ENCODE results near the gene DUSP22. TPM values are rescaled to one million over a fixed set of nuclear protein-coding genes. Genes with fewer than 3 reads are reported as not detected.

DUSP22 gene
- total RNA-seq, 1 donor from 2014 or later, result 34.9 TPM

DNA sequence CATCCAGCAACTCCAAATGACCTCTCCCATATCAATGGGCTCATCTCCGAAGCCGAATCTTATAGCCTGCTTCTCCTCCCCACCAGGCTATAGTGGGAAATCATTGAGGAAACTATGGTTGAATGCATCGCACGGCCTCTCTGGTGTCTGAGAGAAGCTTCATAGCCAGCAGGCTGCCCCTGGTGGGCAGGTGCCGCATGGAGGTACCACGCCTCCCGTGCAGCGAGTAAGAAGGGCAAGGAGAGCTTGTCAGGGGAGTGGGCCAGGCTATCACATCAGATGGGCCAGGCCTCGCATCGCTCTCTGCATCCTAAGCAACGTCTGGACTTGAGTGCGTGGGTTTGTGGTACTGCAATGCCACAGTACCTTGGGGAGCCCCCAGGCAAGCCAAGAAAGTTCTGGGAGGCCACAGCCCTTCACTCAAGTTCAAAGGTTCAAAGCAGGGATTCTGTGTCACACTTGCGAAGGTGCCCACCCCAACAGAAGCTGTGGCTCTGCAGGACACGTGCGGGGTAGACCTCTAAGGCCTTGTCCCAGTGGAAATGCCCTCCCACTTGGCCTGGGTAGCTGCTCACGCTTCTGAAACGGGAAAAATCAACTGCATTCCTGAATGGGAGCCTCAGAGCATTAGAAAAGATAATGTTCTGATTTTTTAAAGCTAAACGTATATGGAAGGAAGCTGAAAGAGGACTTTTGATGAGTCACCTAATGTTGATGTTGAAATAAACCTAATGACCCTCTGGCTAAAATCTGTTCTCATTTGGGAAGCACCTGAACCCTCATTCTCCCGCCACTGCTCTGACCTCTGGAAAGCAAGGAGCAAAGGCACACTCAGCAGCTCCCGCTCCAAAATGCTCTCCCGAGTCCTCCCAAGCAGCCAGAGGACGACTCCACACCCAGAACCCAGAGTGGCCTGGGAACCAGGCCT is 90.9 kb downstream of the DUSP22 start:
- no peak overlapping the region for H3K27ac Mint-ChIP-seq (ENCODE audit: unreplicated experiment)
- no peak overlapping the region for H3K4me3 ChIP-seq (ENCODE audit: insufficient read depth, low read depth, low read length)
- H3K4me3 Mint-ChIP-seq (ENCODE audit: unreplicated experiment), result no peak overlapping the region
- no peaks in the 10 kb centered on the region for H3K4me1 ChIP-seq (ENCODE audit: insufficient read depth, low read length)
- no peaks in the 10 kb centered on the region for H3K79me2 ChIP-seq (ENCODE audit: insufficient read depth, low read length)
- H3K27me3 Mint-ChIP-seq (ENCODE audit: low read depth, unreplicated experiment), result peaks cover 82% of the 10 kb centered on the region
- FAIRE-seq, result no peak
- no peak overlapping the region for H2AFZ ChIP-seq (ENCODE audit: low read depth, low read length)
- DNase-seq (ENCODE audit: low read depth), result no peak
- H3K36me3 ChIP-seq (ENCODE audit: insufficient read depth, low read length), result no peaks in the 10 kb centered on the region
- no peaks in the 10 kb centered on the region for H3K36me3 Mint-ChIP-seq (ENCODE audit: low read depth, unreplicated experiment)
- no peak overlapping the region for H3K9ac ChIP-seq (ENCODE audit: low read length)
- peaks cover 6% of the 10 kb centered on the region for H3K4me1 Mint-ChIP-seq (ENCODE audit: low read depth, unreplicated experiment)
- peaks cover 13% of the 10 kb centered on the region for H3K27me3 ChIP-seq (ENCODE audit: insufficient read depth, low read length)
- TF ChIP-seq EZH2 (IDR thresholded peaks at IDR 0.05; ENCODE audit: insufficient read depth, low read length) (no peak), CTCF (IDR thresholded peaks at IDR 0.05; ENCODE audit: insufficient read depth, low read depth, low read length) (no peak)
- no peak overlapping the region for H3K4me2 ChIP-seq (ENCODE audit: low read length)
- no peak overlapping the region for H3K27ac ChIP-seq (ENCODE audit: low read depth, low read length)
- no peaks in the 10 kb centered on the region for H3K9me3 ChIP-seq (ENCODE audit: insufficient read depth, low read depth, low read length)
- no peaks in the 10 kb centered on the region for H4K20me1 ChIP-seq (ENCODE audit: insufficient read depth, low read length)
- peaks cover 5% of the 10 kb centered on the region for H3K9me3 Mint-ChIP-seq (ENCODE audit: unreplicated experiment)

DNA sequence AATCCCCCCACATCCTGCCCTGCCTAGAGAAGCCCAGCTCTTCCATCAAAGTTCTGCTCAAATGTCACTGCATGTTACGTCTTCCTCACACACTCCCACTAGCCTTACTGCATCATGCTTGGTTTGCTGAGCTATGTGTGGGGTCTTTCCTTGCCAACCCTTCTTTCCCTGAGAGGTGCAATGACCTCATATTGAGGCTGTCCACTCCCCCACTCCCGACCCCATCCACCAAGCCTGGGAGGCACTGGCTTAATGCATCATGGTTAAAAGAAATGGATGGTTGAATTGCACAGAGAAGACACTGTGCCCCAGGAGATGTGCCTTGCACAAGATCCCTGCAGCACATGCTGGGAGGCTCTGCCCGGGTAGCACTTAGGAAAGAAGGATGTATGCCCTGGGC is 91.6 kb downstream of the DUSP22 start:
- H3K4me3 ChIP-seq (ENCODE audit: insufficient read depth, low read depth, low read length), result no peak overlapping the region
- H3K9me3 Mint-ChIP-seq (ENCODE audit: unreplicated experiment), result peaks cover 5% of the 10 kb centered on the region
- H3K79me2 ChIP-seq (ENCODE audit: insufficient read depth, low read length), result no peaks in the 10 kb centered on the region
- peaks cover 6% of the 10 kb centered on the region for H3K4me1 Mint-ChIP-seq (ENCODE audit: low read depth, unreplicated experiment)
- H3K4me3 Mint-ChIP-seq (ENCODE audit: unreplicated experiment), result no peak overlapping the region
- no peak overlapping the region for H3K9ac ChIP-seq (ENCODE audit: low read length)
- H3K27me3 ChIP-seq (ENCODE audit: insufficient read depth, low read length), result peaks cover 20% of the 10 kb centered on the region
- TF ChIP-seq CTCF (IDR thresholded peaks at IDR 0.05; ENCODE audit: insufficient read depth, low read depth, low read length) (no peak), EZH2 (IDR thresholded peaks at IDR 0.05; ENCODE audit: insufficient read depth, low read length) (no peak)
- H3K36me3 ChIP-seq (ENCODE audit: insufficient read depth, low read length), result no peaks in the 10 kb centered on the region
- no peaks in the 10 kb centered on the region for H3K4me1 ChIP-seq (ENCODE audit: insufficient read depth, low read length)
- no peaks in the 10 kb centered on the region for H3K36me3 Mint-ChIP-seq (ENCODE audit: low read depth, unreplicated experiment)
- no peak overlapping the region for H3K27ac Mint-ChIP-seq (ENCODE audit: unreplicated experiment)
- no peak overlapping the region for H3K4me2 ChIP-seq (ENCODE audit: low read length)
- no peak for DNase-seq (ENCODE audit: low read depth)
- H3K27me3 Mint-ChIP-seq (ENCODE audit: low read depth, unreplicated experiment), result peaks cover 84% of the 10 kb centered on the region
- no peak for FAIRE-seq
- H4K20me1 ChIP-seq (ENCODE audit: insufficient read depth, low read length), result no peaks in the 10 kb centered on the region
- no peak overlapping the region for H3K27ac ChIP-seq (ENCODE audit: low read depth, low read length)
- H2AFZ ChIP-seq (ENCODE audit: low read depth, low read length), result no peak overlapping the region
- no peaks in the 10 kb centered on the region for H3K9me3 ChIP-seq (ENCODE audit: insufficient read depth, low read depth, low read length)

GRCh38 chr6:384898-385297 is 92.6 kb downstream of the DUSP22 start:
- Histone ChIP-seq H3K36me3 (ENCODE audit: insufficient read depth, low read length) (no peaks in the 10 kb centered on the region), H3K4me1 (ENCODE audit: insufficient read depth, low read length) (no peaks in the 10 kb centered on the region), H3K4me3 (ENCODE audit: insufficient read depth, low read depth, low read length) (no peak overlapping the region), H3K79me2 (ENCODE audit: insufficient read depth, low read length) (no peaks in the 10 kb centered on the region), H3K27ac (ENCODE audit: low read depth, low read length) (no peak overlapping the region), H3K9ac (ENCODE audit: low read length) (no peak overlapping the region), H2AFZ (ENCODE audit: low read depth, low read length) (no peak overlapping the region), H3K9me3 (ENCODE audit: insufficient read depth, low read depth, low read length) (no peaks in the 10 kb centered on the region), H4K20me1 (ENCODE audit: insufficient read depth, low read length) (no peaks in the 10 kb centered on the region), H3K4me2 (ENCODE audit: low read length) (no peak overlapping the region), H3K27me3 (ENCODE audit: insufficient read depth, low read length) (peaks cover 29% of the 10 kb centered on the region)
- peaks cover 6% of the 10 kb centered on the region for H3K4me1 Mint-ChIP-seq (ENCODE audit: low read depth, unreplicated experiment)
- DNase-seq (ENCODE audit: low read depth), result no peak
- no peak overlapping the region for H3K4me3 Mint-ChIP-seq (ENCODE audit: unreplicated experiment)
- H3K27ac Mint-ChIP-seq (ENCODE audit: unreplicated experiment), result no peak overlapping the region
- no peak for FAIRE-seq
- H3K9me3 Mint-ChIP-seq (ENCODE audit: unreplicated experiment), result peaks cover 5% of the 10 kb centered on the region
- peaks cover 92% of the 10 kb centered on the region for H3K27me3 Mint-ChIP-seq (ENCODE audit: low read depth, unreplicated experiment)
- no peak for TF ChIP-seq CTCF (IDR thresholded peaks at IDR 0.05; ENCODE audit: insufficient read depth, low read depth, low read length)
- TF ChIP-seq EZH2 (IDR thresholded peaks at IDR 0.05; ENCODE audit: insufficient read depth, low read length), result no peak
- no peaks in the 10 kb centered on the region for H3K36me3 Mint-ChIP-seq (ENCODE audit: low read depth, unreplicated experiment)
